HG03045 (cell line): Measurements from ENCODE around the gene AGPAT2.

Source experiments
- ATAC-seq: cut with Tn5 transposase; IDR thresholded peaks from one replicate; pipeline ENCODE4 v1.9.1; 2021; ENCODE audit warnings: mild to moderate bottlenecking, moderate library complexity; ENCODE audit not compliant: unreplicated experiment

Gene AGPAT2

DNA sequence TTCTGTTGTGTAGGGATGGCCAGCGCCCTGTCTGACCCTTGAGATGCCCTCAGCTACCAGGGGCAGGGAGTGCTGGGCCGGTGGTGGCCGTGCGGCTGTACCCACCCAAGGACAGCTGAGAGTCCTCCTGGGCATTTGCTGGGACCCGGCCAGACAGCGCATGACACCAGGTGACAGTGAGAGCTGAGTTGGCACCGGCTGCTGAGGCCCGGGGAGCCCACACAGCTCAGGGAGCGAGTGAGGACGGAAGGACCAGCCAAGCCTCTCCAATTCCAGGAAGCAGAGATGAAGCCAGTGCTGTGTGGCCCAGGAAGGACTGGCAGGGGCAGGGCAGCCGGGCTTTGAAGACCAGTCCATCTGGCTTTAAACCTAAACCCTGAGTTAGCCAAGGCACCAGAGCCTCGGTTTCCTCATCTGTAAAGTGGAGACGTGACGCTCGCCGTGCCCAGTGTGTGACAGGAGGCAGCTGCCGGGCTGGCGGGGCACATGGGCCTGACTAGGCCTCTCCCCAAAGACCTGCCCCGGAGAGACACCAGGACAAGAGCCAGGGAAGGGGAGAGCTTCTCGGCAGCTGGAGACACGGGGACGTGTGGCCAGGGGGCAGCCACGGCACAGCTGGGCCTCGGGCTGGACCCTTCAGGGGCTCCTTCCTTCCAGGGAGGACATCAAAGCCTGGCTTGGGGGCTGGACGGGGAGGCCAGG, 3.0 kb upstream of the AGPAT2 start:
- no peak for ATAC-seq

DNA sequence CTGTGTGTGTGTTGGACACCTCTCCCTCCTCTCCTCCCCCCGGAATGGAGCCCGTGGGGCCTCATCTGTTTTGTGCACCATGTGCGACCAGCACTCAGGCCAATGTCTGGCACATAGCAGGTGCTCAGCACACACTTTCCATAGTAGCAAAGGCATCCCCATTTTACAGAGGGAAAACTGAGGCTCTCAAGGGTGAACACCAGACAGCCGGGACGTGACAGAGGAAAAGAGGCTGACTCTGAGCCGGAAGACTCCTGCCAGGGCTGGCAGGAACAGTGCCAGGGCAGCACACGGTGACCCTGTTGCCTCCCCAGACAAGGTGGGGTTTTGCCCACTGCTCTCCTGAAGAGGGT, 1.8 kb upstream of the AGPAT2 start:
- no peak for ATAC-seq

DNA sequence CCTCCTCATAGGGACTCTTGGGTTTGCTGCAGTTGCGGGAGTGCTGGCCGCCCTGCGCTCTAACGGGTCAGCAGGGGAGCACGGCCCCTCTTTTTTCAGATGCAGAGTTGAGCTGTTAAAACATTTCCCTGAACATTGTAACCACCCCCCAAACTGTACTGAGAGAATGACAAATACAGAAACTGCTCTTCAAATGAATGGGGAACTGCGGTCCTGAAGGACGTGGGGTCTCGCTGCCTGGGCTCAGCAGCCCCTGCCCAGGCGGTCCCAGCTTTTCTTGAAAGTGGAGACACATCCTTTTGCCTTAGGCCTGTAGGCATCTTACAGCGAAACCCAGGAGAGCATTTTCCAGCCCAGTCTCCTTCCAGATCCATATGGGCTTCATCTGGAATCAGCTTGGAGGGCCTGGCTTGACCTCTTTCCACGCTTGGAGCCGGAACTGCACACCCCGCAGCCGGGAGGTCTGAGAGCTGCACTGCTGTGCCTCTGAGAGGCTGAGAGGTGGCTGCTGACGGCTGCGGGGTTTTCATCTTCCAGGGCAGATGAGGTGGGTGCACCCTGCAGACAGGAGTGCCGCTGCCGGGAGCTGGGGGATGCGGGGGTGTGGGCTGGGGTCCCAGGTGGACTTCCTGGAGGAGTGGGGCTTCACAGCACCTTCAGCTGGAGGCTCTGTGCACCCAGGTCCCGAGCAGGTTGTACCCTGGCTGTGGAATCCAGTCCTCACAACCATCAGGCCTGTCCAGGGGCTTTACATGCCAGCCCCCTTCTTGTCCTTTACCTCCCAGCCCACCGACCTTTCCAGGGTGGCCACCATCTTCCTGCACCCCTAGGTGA, 1.2 kb upstream of the AGPAT2 start:
- no peak for ATAC-seq

DNA sequence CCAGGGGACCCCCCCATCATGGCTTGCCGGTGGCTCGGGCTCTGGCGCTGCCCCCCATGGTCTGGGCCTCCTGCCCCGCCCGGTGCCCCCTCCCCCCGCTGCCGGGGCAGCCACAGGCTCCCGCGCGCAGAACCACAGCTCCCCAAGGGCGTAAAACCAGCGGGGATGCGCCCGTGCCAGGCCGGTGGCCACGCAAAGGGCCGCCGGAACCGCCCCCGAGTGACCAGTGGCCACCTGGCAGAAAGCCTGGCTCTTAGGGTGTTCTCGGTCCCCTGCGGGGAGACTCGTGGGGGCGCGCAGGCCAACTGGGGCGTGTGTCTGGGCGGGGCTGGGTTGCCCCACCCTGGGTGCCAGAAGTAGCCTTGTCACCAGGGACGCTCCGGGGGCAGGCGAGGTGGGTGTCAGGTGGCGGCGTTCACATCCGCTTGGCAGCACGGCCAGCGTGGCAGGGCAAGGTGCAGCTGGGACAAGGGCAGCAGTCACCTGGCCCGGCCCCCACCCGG, 515 bp upstream of the AGPAT2 start:
- no peak for ATAC-seq

DNA sequence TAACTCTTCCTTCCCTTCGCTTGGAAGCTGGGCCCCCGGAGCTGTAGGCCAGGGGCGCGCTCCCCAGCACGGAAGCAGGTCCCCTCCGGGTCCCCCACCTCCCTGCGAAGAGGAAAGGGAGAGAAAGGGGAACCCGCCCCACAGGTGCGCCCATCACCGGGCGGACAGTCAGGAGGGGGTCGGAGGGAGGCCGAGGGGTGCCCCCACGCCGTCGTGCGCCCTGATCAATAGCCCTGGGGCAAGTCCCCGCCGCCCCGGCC, 793 bp downstream of the AGPAT2 start:
- no peak for ATAC-seq

DNA sequence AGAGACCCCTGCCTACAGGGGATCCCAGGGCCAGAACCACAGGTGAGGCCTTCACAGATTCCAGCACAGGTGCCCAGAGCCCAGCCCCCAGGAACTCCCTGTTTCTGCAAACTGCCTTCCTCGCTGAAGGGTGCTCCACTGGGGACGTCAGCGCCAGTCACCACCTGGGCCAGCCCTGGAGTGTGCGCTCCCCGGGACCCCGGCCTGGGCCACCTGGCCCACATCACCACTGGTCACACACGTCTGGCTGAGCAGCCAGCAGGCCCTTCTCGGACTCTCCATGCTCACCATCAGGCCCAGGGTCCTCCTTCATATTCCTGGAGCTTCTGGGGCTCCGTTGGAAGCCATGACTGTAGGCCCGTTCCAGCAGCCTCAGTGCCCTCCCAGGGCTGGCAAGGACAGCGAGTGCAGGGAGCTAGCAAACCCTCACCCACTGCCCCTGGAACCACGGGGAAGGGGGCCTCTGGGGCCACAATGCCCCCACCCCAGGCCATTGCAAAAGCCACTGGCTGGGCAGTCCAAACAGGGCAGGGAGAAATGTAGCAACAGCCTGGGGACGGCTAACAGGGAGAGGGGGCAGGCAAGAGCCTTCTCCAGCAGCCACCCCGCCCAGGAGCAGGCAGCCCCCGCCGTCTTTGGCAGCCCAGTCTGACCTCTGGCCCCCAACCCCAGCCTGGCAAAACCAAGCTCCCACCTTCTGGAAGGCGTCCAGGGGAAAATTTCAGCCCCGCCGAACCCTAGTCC, 1.3 kb downstream of the AGPAT2 start:
- no peak for ATAC-seq

DNA sequence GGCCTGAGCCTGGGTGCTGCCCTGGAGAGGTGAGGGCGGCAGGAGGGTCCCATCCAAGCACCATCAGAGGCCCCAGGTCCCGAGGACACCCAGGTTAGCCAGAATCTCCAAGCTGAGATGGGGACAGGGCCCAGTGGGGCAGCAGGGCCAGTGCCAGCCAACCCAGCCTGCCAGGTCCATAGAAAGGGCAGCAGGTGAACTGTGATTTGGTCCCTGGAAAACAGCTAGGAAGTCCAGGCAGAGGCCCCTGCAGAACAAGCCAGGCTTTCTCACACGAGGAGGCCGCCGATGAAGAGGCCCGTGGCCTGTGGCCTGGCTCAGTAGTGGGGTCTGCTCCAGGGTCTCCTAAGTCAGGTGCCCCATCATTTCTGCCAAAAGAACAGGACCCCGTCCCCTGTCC, 2.0 kb downstream of the AGPAT2 start:
- no peak for ATAC-seq

DNA sequence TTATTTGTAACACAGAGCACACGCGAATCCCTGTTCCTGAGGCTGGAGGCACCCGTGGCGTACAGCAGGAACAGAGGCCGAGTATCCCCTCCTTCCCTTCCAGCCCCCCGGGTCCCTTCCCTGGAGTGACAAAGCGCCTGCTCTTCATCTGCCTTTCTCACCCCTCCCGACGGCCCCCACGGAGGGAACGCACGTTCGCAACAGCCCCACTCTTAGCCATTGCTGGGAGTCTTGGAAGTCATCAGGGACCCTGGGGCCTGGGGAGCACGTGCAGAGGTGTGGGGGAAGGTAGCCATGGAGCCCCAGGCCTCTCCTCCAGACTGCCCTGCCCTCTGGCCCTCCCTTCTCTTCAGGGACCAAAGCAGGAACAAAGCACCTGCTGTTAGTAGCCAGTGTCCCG, 2.5 kb downstream of the AGPAT2 start:
- ATAC-seq, result no peak

DNA sequence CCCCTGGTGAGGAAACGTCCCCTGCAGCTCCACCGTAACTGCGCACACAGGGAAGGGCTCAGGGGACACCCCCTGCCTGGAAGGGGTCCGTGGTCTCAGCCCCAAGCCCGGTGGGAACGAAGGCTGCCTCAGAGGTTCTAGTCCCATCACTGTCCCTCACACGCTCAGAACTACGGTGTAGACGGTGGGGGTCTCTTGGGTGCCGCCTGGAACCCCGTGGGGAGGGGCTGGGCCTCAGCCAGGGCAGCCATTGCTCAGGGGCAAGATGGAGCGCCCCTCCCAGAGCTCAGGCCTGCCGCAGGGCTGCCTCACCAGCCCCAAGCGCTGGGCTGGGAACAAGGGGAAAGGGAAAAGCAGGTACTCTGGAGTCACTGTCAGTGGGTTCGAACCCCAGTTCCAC, 2.9 kb downstream of the AGPAT2 start:
- no peak for ATAC-seq

DNA sequence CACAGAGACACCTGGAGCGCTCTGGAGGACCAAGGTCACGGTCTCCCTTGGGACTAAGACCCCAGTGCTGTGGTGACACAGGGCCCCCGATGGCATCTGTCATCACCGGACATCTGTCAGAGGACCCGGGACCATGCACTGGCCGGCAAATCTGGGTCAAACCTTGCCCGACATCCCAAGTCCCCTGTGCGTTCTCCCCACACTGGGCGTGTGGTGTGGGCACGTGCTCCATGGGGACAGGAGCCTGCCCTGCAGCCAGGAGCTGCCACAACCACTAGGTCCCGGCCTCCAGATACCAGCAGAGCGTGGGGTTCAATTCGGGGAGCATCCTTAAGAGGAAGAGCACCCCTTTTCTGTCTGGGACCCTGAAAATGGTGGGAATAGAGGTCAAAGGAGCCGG, 3.5 kb downstream of the AGPAT2 start:
- no peak for ATAC-seq

DNA sequence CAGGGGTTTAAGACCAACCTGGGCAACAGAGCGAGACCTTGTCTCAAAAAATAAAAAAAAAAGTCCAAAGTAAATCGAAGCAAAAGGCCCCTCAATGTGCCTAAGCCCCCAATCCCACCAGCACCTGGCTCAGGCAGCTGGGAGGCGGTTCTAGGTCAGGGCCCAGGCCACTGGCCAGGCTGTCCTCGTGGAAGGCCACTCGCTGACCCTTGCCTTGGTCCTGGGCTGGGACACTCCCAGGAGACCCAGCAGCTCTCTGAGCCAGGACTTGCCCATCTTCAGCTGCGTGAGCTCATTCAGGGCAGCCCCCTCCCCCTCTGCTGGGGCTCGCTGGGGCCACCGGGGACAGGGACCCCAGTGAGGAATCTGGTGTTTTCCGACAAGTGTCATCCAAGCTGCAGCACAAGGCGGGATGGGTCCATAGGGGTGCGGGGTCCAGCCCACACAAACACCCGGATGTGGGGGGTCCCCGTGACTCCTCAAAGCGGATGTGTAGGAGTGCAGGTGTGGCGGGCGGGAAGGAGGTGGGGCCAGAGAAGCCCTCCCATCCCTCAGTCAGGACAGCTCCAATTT, 4.0 kb downstream of the AGPAT2 start:
- no peak for ATAC-seq

DNA sequence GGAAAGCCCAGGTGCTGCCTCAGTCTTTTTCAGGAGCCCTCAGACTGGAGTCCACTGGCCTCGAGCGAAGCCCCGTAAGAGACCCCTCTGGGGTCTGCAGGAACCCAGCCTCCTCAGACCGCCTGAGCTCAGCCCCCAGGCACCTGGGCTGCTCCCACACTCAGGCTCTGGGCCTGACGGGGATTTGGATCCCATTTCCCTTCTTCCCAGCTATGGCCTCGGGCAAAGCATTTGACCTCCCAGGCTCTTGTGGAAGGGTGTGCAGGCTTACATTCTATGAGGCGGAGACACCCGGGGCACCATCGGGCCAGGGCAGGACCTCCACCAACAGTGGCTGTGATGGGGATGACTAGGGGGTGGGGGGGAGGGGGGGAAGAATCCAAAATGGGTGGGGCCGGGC, 4.5 kb downstream of the AGPAT2 start:
- no peak for ATAC-seq

DNA sequence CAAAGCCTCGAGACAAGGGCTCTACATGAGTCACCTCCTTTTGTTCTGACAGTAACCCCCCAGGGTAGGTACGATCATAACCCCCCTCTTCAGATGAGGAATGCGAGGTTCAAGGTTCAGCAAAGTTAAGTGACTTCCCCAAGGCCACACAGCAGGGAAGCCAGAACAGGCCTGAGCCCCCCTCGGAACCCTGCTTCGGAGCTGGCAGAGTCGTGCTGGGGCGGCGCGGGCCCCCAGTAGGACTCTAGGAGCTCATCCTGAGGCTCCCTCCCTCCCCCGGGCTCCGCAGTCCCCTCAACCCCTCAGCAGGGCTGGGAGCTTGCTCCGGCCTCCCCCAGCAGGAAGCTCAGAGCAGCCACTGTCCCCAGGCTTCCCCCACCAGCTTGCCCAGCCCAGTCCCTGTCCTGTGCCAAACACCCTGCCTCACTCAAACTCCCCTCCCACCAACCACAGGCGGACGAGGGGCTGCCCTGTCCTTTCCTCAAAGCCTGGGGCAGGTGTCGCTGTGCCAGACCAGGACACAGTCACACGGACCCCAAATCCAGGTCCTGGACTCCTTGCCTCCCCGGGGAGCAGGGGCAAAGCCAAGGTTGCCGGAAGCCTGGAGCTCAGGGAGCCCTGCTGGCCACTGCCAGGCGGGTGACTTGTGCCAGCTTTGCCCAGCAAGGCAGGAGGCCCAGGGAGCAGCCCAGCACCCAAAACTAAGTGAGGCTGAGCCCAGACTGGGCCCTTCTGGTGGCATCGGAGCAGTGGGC, 5.1 kb downstream of the AGPAT2 start:
- ATAC-seq, result no peak

DNA sequence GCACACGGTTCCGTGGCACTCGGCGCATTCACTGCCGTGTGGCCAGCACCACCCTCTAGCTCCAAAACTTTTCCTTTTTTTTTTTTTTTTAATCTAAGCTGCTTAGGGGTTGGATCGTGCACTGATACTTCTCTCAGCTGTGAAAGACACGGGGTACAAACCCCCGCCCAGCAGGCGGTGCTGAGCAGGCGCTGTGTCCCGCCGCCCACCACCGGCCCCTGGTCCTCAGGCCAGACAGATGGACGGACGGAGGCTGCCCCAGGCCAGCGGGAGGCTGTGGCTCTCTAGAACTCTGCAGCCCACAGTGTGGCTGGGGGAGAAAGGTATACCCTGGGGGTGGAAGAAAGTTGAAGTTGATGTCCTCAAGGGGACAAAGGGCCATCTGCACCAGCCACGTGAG, 6.2 kb downstream of the AGPAT2 start:
- ATAC-seq, result no peak

DNA sequence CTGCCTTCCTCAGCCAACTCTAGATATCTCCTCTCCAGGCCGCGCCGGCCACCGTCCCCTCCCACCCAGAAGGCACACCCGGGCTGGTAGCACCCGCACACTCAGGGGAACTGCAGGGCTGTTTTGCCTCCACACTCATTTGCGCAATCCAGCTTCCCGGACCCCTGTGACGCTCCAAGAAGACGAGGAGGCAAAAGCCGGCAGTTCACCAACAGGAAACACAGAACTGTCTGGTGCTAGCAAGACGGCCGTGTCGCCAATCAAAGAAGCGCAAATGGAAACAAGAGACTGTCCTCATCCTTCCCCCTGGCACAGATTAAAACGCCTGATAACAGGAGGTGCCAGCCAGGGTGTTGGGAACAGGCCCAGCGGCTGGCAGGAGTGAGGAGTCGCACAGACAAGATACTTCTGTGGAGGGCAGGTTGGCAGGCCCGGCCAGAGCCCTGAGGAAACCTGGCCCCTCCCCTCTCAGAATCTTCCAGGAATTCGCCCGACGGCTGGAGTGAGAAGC, 7.8 kb downstream of the AGPAT2 start:
- no peak for ATAC-seq

DNA sequence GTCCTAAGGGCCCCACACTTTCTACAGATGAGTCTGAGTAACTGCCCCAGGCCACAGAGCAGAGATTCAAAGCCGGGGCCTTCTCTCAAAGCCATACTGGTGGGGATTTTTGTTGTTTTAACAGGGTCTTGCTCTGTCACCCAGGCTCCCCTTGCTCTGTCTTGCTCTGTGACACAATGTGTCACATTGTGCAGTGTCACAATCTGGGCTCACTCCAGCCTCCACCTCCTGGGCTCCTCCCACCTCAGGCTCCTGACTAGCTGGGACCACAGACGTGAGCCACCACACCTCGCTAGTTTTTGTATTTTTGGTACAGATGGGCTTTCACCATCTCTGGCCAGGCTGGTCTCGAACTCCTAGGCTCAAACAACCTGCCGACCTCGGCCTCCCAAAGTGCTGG, 8.6 kb downstream of the AGPAT2 start:
- ATAC-seq, result no peak

DNA sequence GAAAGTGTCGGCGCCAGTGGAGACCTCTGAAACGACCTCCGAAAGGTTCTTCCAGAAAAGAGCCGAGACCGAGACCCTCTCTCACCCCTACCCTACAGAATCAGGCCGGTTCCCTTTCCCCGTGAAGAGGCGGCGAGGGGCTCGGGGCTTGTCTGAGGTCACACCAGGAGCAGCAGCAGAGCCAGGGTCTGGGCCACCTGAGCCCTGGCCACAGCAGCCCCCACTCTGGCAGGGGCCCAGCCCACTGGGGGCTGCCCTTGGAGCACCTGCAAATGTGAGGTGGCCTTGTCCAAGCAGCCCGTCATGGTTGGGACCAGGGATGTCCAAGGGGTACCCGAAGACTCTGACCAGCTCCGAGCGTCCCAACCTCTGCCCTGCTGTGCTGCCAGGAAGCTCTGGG, 9.2 kb downstream of the AGPAT2 start:
- no peak for ATAC-seq

DNA sequence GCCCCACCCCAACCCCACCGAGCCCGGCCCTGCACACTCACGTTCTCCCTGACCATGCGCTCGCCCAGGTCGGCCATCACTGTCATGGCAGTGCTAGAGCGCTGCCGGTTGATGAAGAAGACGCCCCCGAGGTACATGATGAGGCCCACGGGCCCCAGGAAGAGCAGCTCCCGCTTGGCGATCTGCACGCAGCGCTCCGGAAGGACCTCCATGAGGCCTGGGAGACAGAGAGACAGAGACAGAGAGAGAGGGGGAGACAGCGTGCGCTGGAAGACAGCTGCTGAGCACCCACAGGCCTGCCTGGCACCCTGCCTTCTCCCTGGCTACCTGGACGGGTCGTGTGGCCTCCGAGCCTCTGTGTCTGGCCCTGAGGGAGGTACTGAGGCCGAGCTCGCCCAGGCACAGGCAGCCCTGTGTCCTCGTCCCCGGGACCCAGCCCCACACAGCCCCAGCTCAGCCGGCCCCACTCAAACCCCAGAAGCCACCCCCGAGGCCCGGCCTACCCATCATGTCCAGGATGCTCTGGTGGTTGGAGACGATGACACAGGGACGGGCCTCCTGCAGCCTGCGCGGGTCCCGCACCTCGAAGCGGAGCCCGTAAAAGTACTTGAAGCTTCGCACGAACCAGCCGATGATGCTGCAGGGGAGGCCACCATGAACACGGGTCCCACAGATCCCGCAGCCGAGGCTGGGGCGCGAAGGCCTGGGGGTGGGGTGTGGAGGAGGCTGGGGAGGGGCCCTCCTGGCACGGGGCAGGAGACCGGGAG, 10.2 kb downstream of the AGPAT2 start:
- ATAC-seq, result no peak

DNA sequence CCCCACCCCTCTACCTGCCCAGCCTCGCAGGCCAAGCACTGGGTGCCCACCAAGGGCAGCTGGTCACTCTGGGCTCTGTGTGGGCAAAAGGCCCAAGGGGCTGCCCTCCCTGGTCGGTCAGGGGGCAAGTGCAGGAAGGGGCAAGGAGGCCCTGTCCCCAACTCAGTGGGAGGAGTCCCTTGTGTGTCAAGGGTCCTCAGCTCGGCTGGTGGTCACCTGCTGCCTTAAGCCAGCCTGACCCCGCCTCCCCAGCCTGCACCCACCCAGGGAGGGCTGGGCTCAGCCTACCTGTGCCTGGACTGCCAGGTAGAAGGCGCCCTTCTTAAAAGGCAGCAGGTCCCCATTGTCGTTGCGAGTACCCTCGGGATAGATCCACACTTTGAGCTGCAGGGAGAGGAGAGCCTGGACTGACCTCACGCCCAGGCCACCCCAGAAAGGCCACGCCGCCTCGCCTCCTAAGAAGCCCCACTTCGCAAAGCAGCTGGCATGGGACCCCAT, 10.9 kb downstream of the AGPAT2 start:
- ATAC-seq, result no peak
